HG03064 (cell line): ENCODE results near the gene CLIP4.
"Not testable (repeated sequence)": the region's sequence is repeated elsewhere in the genome, so short reads cannot be mapped to it uniquely, and the experiment has no call there.

Experiments used
- ATAC-seq: cut with Tn5 transposase; IDR thresholded peaks from one replicate; pipeline ENCODE4 v1.9.1; 2021; ENCODE audit warnings: low read depth; ENCODE audit not compliant: unreplicated experiment

The CLIP4 gene

GRCh38 chr2:29096969-29097368 is 18.2 kb upstream of the CLIP4 start:
- no peak for ATAC-seq

- ATAC-seq, result no peak
These were observed 17.6 kb upstream of the CLIP4 start for GRCh38 chr2:29097569-29097968.

- no peak for ATAC-seq
These were observed 14.7 kb upstream of the CLIP4 start for GRCh38 chr2:29100564-29100963.

GRCh38 chr2:29104688-29105087 is 10.5 kb upstream of the CLIP4 start:
- ATAC-seq, result no peak

GRCh38 chr2:29105375-29105774 is 9.8 kb upstream of the CLIP4 start:
- no peak for ATAC-seq

- ATAC-seq, result no peak
These were observed 9.0 kb upstream of the CLIP4 start for GRCh38 chr2:29106256-29106655.

- ATAC-seq, result no peak
These were observed 8.2 kb upstream of the CLIP4 start for GRCh38 chr2:29106980-29107388.

- ATAC-seq, result not testable (repeated sequence)
These were observed 7.7 kb upstream of the CLIP4 start for GRCh38 chr2:29107547-29107946.

GRCh38 chr2:29108225-29108624 is 7.0 kb upstream of the CLIP4 start:
- no peak for ATAC-seq

GRCh38 chr2:29109246-29109645 is 6.0 kb upstream of the CLIP4 start:
- ATAC-seq, result no peak

- peak; percentile 36 for ATAC-seq
These were observed 4.2 kb upstream of the CLIP4 start for GRCh38 chr2:29110916-29111535.

GRCh38 chr2:29112379-29112778 is 2.8 kb upstream of the CLIP4 start:
- ATAC-seq, result no peak

- no peak for ATAC-seq
These were observed 2.1 kb upstream of the CLIP4 start for GRCh38 chr2:29113027-29113686.

- ATAC-seq, result no peak
These were observed 1.3 kb upstream of the CLIP4 start for GRCh38 chr2:29113891-29114321.

- no peak for ATAC-seq
These were observed 649 bp upstream of the CLIP4 start for GRCh38 chr2:29114586-29114945.

GRCh38 chr2:29115797-29116781 is 874 bp downstream of the CLIP4 start:
- ATAC-seq, result peak; percentile 29

- no peak for ATAC-seq
These were observed 2.6 kb downstream of the CLIP4 start for GRCh38 chr2:29117636-29118303.

GRCh38 chr2:29119211-29119610 is 4.0 kb downstream of the CLIP4 start:
- ATAC-seq, result no peak

- no peak for ATAC-seq
These were observed 5.6 kb downstream of the CLIP4 start for GRCh38 chr2:29120846-29121245.

- no peak for ATAC-seq
These were observed 8.6 kb downstream of the CLIP4 start for GRCh38 chr2:29123617-29124349.
